SU-DHL-6 (cell line): ENCODE results near the gene SLC8A3.

Source experiments
- H2AFZ ChIP-seq: fragments of 200-600 bp; sonication (generic); 2 replicates; pipeline ENCODE4 v1.6.1; 2014; ENCODE audit warnings: low read depth, mild to moderate bottlenecking, moderate library complexity, mixed read lengths, antibody characterized with exemption, low read length; ENCODE audit not compliant: severe bottlenecking
- H3F3A ChIP-seq: fragments of 200-600 bp; shearing (Covaris generic); 2 replicates; pipeline ENCODE4 v1.6.0; 2016; ENCODE audit warnings: antibody characterized with exemption, mild to moderate bottlenecking; ENCODE audit not compliant: insufficient read depth
- H3K27ac ChIP-seq: fragments of 200-600 bp; sonication (generic); 2 replicates; pipeline ENCODE4 v1.5.1; 2016; ENCODE audit warnings: low read depth, mild to moderate bottlenecking, low read length, moderate library complexity, mixed read lengths
- H3K27me3 ChIP-seq: fragments of 200-600 bp; sonication (generic), shearing (Covaris generic); 2 replicates; pipeline ENCODE4 v1.6.0; 2014; ENCODE audit warnings: mild to moderate bottlenecking, low read length
- H3K36me3 ChIP-seq: fragments of 200-600 bp; sonication (generic); 2 replicates; pipeline ENCODE4 v1.6.1; 2014; ENCODE audit warnings: mild to moderate bottlenecking, low read length, mixed read lengths
- H3K4me2 ChIP-seq: fragments of 300-600, 200-600 bp; shearing (Covaris generic), sonication (generic); 2 replicates; pipeline ENCODE4 v1.6.0; 2014; ENCODE audit warnings: low read length, low read depth, mild to moderate bottlenecking; ENCODE audit not compliant: poor library complexity, severe bottlenecking
- H3K4me3 ChIP-seq: fragments of 200-600 bp; sonication (generic); 2 replicates; pipeline ENCODE4 v1.5.1; 2014; ENCODE audit warnings: antibody characterized with exemption, low read length, mild to moderate bottlenecking, mixed read lengths; ENCODE audit not compliant: insufficient read depth, poor library complexity, severe bottlenecking
- H3K79me2 ChIP-seq: fragments of 200-600 bp; sonication (generic); 2 replicates; pipeline ENCODE4 v1.6.1; 2014; ENCODE audit warnings: mild to moderate bottlenecking, low read length, moderate library complexity; ENCODE audit not compliant: insufficient read depth
- H3K9ac ChIP-seq: fragments of 200-600 bp; sonication (generic); 2 replicates; pipeline ENCODE4 v1.7.0; 2014; ENCODE audit warnings: mild to moderate bottlenecking, low read length
- H3K9me2 ChIP-seq: fragments of 200-600 bp; sonication (generic); replicated peaks from 2 replicates; pipeline ENCODE4 v1.6.1; 2014; ENCODE audit warnings: low read length; ENCODE audit not compliant: insufficient read depth
- H3K9me3 ChIP-seq: fragments of 200-600 bp; sonication (generic); 2 replicates; pipeline ENCODE4 v1.6.1; 2014; ENCODE audit warnings: low read length, mixed read lengths; ENCODE audit not compliant: insufficient read depth
- H4K20me1 ChIP-seq: fragments of 200-600 bp; sonication (generic); 2 replicates; pipeline ENCODE4 v1.6.1; 2014; ENCODE audit warnings: low read depth, mild to moderate bottlenecking, antibody characterized with exemption, low read length, moderate library complexity, mixed read lengths
- CTCF ChIP-seq: fragments of 200-600 bp; sonication (generic); IDR thresholded peaks from one replicate; pipeline ENCODE4 v1.5.1; 2017; ENCODE audit warnings: antibody characterized with exemption, mild to moderate bottlenecking, low read length, moderate library complexity; ENCODE audit not compliant: insufficient read depth, poor library complexity, severe bottlenecking
- EZH2phosphoT487 ChIP-seq: fragments of 200-600 bp; sonication (generic), shearing (Covaris generic); conservative IDR thresholded peaks from 2 replicates; pipeline ENCODE4 v1.6.1; 2018; ENCODE audit warnings: mild to moderate bottlenecking, antibody characterized with exemption, low read length, moderate library complexity, mixed read lengths

The SLC8A3 gene

GRCh38 chr14:70018713-70019211 is 170.0 kb downstream of the SLC8A3 start:
- Histone ChIP-seq H3K4me3 (no peak overlapping the region), H3K4me2 (no peak overlapping the region), H3K9me2 (no peaks in the 10 kb centered on the region), H3K79me2 (no peaks in the 10 kb centered on the region), H3K36me3 (no peaks in the 10 kb centered on the region), H2AFZ (no peak overlapping the region), H3K27me3 (no peaks in the 10 kb centered on the region), H3K9ac (no peak overlapping the region), H4K20me1 (no peaks in the 10 kb centered on the region), H3F3A (no peaks in the 10 kb centered on the region), H3K27ac (no peak overlapping the region), H3K9me3 (no peaks in the 10 kb centered on the region)
- TF ChIP-seq CTCF: no peak
- TF ChIP-seq EZH2phosphoT487: no peak

DNA sequence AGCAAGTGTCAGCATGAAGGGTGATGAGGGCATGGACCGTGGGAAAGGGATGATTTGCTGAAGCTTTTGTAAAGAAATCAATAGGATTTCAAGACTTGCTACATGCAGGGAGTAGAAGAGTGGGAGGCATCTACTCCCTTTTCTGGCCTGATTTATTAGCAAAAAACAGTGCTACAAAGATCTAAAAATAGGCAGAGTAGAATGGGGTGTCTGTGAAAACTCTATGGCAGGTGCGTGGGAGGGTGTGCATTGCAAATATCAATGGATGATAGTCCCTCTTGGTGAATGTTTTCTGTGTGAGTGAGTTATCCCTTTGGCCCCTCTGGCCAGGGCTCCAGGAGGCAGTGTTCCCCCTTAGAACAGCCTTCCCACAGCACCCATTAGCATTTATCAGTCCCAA is 170.5 kb downstream of the SLC8A3 start:
- Histone ChIP-seq H3K36me3 (no peaks in the 10 kb centered on the region), H4K20me1 (no peaks in the 10 kb centered on the region), H3K27ac (no peak overlapping the region), H3F3A (no peaks in the 10 kb centered on the region), H3K4me2 (no peak overlapping the region), H3K79me2 (no peaks in the 10 kb centered on the region), H2AFZ (no peak overlapping the region), H3K9me3 (no peaks in the 10 kb centered on the region), H3K9ac (no peak overlapping the region), H3K4me3 (no peak overlapping the region), H3K27me3 (no peaks in the 10 kb centered on the region), H3K9me2 (no peaks in the 10 kb centered on the region)
- TF ChIP-seq CTCF: no peak
- TF ChIP-seq EZH2phosphoT487: no peak

DNA sequence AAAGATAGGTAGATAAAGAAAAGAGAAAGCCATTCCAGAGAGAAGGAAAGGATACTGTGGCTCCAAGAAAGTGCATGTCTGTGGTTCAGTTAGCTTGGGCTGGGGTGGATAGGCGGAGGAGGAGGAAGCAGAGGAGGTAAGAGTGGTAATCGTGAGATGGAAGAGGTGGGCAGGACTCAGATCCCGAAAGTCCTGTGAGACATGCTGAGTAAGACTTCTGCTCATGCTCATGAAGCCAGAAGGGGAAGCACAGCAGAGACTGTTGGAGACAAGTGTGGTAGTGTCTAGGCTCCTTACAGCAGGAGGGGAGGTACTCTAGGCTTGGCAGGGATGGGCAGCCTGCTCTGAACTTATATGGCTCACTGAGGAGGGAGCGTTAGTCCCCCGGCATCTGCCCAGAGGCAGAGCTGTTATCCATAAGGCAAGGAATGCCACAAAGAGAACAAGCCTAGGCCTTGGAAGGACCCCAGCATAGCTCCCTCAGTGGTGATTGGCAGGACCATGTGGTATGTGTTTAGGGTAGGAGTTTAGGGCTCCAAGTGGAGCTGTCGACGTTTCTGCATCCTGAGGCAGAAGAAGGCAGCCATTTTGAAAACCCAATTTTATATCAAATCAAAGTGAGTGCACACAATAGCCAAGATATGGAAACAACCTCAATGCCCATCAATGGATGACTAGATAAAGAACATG is 174.2 kb downstream of the SLC8A3 start:
- H3F3A ChIP-seq: no peaks in the 10 kb centered on the region
- no peak overlapping the region for H3K4me2 ChIP-seq
- H4K20me1 ChIP-seq: no peaks in the 10 kb centered on the region
- no peak overlapping the region for H2AFZ ChIP-seq
- no peak overlapping the region for H3K4me3 ChIP-seq
- H3K9ac ChIP-seq: no peak overlapping the region
- H3K79me2 ChIP-seq: no peaks in the 10 kb centered on the region
- no peaks in the 10 kb centered on the region for H3K36me3 ChIP-seq
- H3K27ac ChIP-seq: no peak overlapping the region
- no peaks in the 10 kb centered on the region for H3K9me2 ChIP-seq
- no peaks in the 10 kb centered on the region for H3K27me3 ChIP-seq
- H3K9me3 ChIP-seq: no peaks in the 10 kb centered on the region
- TF ChIP-seq EZH2phosphoT487: no peak
- no peak for TF ChIP-seq CTCF
